ENCODE data around the gene SCMH1.

DNA sequence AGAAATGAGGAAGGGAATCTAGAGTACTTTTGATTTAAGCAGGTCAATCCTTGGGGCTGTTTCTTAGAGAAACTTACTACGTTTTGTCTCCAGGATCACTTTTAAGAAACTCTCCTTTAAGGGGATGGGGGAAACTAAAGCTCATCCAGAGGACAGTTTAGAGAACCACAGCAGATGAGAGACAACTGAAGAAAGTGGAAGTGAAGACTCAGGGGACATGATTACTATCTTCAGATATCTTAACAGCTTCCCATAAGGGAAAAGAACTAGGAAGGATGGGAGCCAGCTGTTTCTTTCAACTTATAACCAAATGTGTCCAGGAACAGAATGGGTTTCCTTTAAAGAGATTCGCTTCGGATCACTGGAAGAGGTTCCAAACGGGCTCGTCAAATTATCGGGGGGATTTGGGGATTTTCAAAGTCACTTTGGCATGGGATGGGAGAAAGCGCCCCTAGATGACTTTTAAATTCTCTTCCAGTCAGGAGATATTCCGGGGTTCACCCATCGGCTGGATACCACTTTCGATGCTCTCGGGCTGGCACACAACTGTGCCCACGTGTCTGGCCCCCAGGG lies 1.2 kb downstream of the SCMH1 start:
- TF ChIP-seq, protein P1, sequence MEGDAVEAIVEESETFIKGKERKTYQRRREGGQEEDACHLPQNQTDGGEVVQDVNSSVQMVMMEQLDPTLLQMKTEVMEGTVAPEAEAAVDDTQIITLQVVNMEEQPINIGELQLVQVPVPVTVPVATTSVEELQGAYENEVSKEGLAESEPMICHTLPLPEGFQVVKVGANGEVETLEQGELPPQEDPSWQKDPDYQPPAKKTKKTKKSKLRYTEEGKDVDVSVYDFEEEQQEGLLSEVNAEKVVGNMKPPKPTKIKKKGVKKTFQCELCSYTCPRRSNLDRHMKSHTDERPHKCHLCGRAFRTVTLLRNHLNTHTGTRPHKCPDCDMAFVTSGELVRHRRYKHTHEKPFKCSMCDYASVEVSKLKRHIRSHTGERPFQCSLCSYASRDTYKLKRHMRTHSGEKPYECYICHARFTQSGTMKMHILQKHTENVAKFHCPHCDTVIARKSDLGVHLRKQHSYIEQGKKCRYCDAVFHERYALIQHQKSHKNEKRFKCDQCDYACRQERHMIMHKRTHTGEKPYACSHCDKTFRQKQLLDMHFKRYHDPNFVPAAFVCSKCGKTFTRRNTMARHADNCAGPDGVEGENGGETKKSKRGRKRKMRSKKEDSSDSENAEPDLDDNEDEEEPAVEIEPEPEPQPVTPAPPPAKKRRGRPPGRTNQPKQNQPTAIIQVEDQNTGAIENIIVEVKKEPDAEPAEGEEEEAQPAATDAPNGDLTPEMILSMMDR (IDR thresholded peaks at IDR 0.05), result no peak
- no peak for TF ChIP-seq POLR2A (IDR thresholded peaks at IDR 0.05)

Data from uterus (tissue), 2 donors.